Endothelial cell of umbilical vein (primary cell): ENCODE measurements around the gene PRDM7. TPM values are rescaled to one million over a fixed set of nuclear protein-coding genes. Genes with fewer than 3 reads are reported as not detected.

Experiments used
- BruUV-seq: library from RNA; stranded (reverse); fragments of 400-500 nt; replicated peaks from 2 replicates; lab custom pipeline; 2021; lab: Mats Ljungman, UMichigan
- CTCF ChIA-PET: fragments of 300-600, 350-600 bp; sonication (Branson Sonifier 250); formaldehyde crosslinking; loops from one replicate; lab custom pipeline; 2021; ENCODE audit warnings: antibody characterized with exemption, inconsistent platforms; lab: Charles Lee
- POLR2A ChIA-PET: fragments of 300-600, 350-600 bp; sonication (Branson Sonifier 250); formaldehyde crosslinking; loops from one replicate; lab custom pipeline; 2021; ENCODE audit warnings: antibody characterized with exemption, inconsistent platforms; lab: Charles Lee
- DNase-seq: peaks from one replicate; pipeline ENCODE4 v3.0.0-alpha.2; 2011; ENCODE audit warnings: low read depth, low spot score
- FAIRE-seq: peaks from 2 replicates; lab custom pipeline; 2011; peaks lifted over from hg19 to GRCh38; lab: Jason Lieb, UNC
- H2AFZ ChIP-seq: 2 replicates; pipeline ENCODE4 v1.6.0; 2012; ENCODE audit warnings: low read depth, low read length, control low read depth, inconsistent platforms
- H3K27ac ChIP-seq: 2 replicates; pipeline ENCODE4 v1.5.1; 2011; ENCODE audit warnings: low read depth, mild to moderate bottlenecking, control low read depth, low read length, moderate library complexity; ENCODE audit not compliant: insufficient read depth
- H3K27me3 ChIP-seq, 2 experiments: 2 replicates each; pipeline versions ENCODE4 v1.6.0 to v1.6.1; 2011; ENCODE audit warnings: low read length in 2 of 2, mixed read lengths in 1 of 2; ENCODE audit not compliant: control insufficient read depth in 2 of 2, insufficient read depth in 2 of 2
- H3K36me3 ChIP-seq, 2 experiments: 2 replicates in 1 of 2; 3 replicates in 1 of 2; pipeline ENCODE4 v1.5.1; 2011; ENCODE audit warnings: low read length in 2 of 2, mild to moderate bottlenecking in 1 of 2, moderate library complexity in 1 of 2; ENCODE audit not compliant: control insufficient read depth in 2 of 2, insufficient read depth in 2 of 2; ENCODE audit errors: extremely low read depth in 1 of 2
- H3K4me1 ChIP-seq: 3 replicates; pipeline ENCODE4 v1.5.1; 2011; ENCODE audit warnings: mild to moderate bottlenecking, low read length; ENCODE audit not compliant: control insufficient read depth, insufficient read depth; ENCODE audit errors: extremely low read depth
- H3K4me2 ChIP-seq: 2 replicates; pipeline ENCODE4 v1.6.1; 2011; ENCODE audit warnings: low read length, control low read depth, mixed read lengths; ENCODE audit not compliant: insufficient read depth
- H3K4me3 ChIP-seq, 3 experiments: fragments of 200-600 bp in 1 of 3; sonication (generic), shearing (Covaris generic) in 1 of 3; replicated peaks in 1 of 3; 2 replicates each; pipeline ENCODE4 v1.5.1; 2011 to 2016; ENCODE audit warnings: control low read depth in 3 of 3, low read length in 3 of 3, mild to moderate bottlenecking in 2 of 3, inconsistent platforms in 1 of 3, low read depth in 1 of 3, moderate library complexity in 1 of 3; ENCODE audit not compliant: insufficient read depth in 1 of 3
- H3K79me2 ChIP-seq: 2 replicates; pipeline ENCODE4 v1.6.0; 2012; ENCODE audit warnings: low read length, inconsistent platforms; ENCODE audit not compliant: control insufficient read depth, insufficient read depth
- H3K9ac ChIP-seq: replicated peaks from 2 replicates; pipeline ENCODE3; 2011; ENCODE audit warnings: low read length, control low read depth; ENCODE audit not compliant: insufficient read depth; ENCODE audit errors: extremely low read depth
- H3K9me1 ChIP-seq: replicated peaks from 3 replicates; pipeline ENCODE4 v1.6.0; 2011; ENCODE audit warnings: mild to moderate bottlenecking, low read length; ENCODE audit not compliant: control insufficient read depth, insufficient read depth; ENCODE audit errors: extremely low read depth
- H3K9me3 ChIP-seq: replicated peaks from 2 replicates; pipeline ENCODE4 v1.5.1; 2012; ENCODE audit warnings: low read length, inconsistent platforms; ENCODE audit not compliant: control insufficient read depth, insufficient read depth
- H4K20me1 ChIP-seq: replicated peaks from 2 replicates; pipeline ENCODE3; 2011; ENCODE audit warnings: mild to moderate bottlenecking, low read length; ENCODE audit not compliant: control insufficient read depth, insufficient read depth; ENCODE audit errors: extremely low read depth
- CTCF ChIP-seq, 2 donors: IDR thresholded peaks; 1 replicate in 1 of 2; 2 replicates in 1 of 2; pipeline ENCODE4 v1.5.1; 2011; ENCODE audit warnings: low read length in 2 of 2, mild to moderate bottlenecking in 2 of 2, moderate library complexity in 2 of 2, control low read depth in 1 of 2, inconsistent platforms in 1 of 2, low read depth in 1 of 2; ENCODE audit not compliant: insufficient read depth in 1 of 2; ENCODE audit errors: extremely low read depth in 1 of 2
- EZH2 ChIP-seq: IDR thresholded peaks from 2 replicates; pipeline ENCODE4 v1.6.1; 2012; ENCODE audit warnings: borderline replicate concordance, low read depth, mild to moderate bottlenecking, moderate library complexity, low read length, inconsistent platforms; ENCODE audit not compliant: severe bottlenecking
- FOS ChIP-seq: IDR thresholded peaks from 2 replicates; pipeline ENCODE4 v1.6.1; 2011; ENCODE audit warnings: mild to moderate bottlenecking, low read length, moderate library complexity, borderline replicate concordance; ENCODE audit not compliant: insufficient read depth
- GATA2 ChIP-seq: IDR thresholded peaks from 2 replicates; pipeline ENCODE4 v1.7.0; 2011; ENCODE audit warnings: low read depth, mild to moderate bottlenecking, moderate library complexity, mixed read lengths, low read length; ENCODE audit not compliant: insufficient read length, insufficient read depth
- JUN ChIP-seq: IDR thresholded peaks from 2 replicates; pipeline ENCODE4 v1.6.1; 2011; ENCODE audit warnings: borderline replicate concordance, low read depth; ENCODE audit not compliant: insufficient read length, insufficient read depth
- MAX ChIP-seq: IDR thresholded peaks from 2 replicates; pipeline ENCODE4 v1.6.1; 2011; ENCODE audit not compliant: insufficient read depth, insufficient read length
- MYC ChIP-seq: IDR thresholded peaks from one replicate; pipeline ENCODE4 v1.6.1; 2011; ENCODE audit warnings: mild to moderate bottlenecking, low read depth, low read length
- POLR2A ChIP-seq: IDR thresholded peaks from 2 replicates; pipeline ENCODE4 v1.6.1; 2012; ENCODE audit warnings: low read depth, mild to moderate bottlenecking, control low read depth, low read length
- POLR2AphosphoS5 ChIP-seq: IDR thresholded peaks from 2 replicates; pipeline ENCODE4 v1.6.1; 2012; ENCODE audit warnings: low read depth, mild to moderate bottlenecking, control low read depth, low read length, moderate library complexity; ENCODE audit not compliant: insufficient read depth
- dilution Hi-C: fragments of 300-500 bp; cut with MboI; formaldehyde crosslinking; loops from one replicate; pipeline ENCODE4 v1.15.0; 2019; ENCODE audit warnings: low sequenced_read_pairs; ENCODE audit not compliant: extremely low pct_ligation_motif_present
- intact Hi-C: fragments of 100-400 bp; cut with micrococcal nuclease; formaldehyde crosslinking; loops from one replicate; pipeline ENCODE4 v1.10.0; 2022
- polyA plus RNA-seq, 4 experiments: library from polyadenylated mRNA; depleted of rRNA in 3 of 4; stranded (reverse) in 3 of 4; unstranded in 1 of 4; fragments of >200 nt; gene quantifications; 2 replicates each; pipeline versions ENCODE4 v1.2.1 to v1.2.3, GENCODE V29; 2011 to 2012; ENCODE audit warnings: missing spikeins in 1 of 4
- total RNA-seq: library from RNA; stranded (reverse); gene quantifications from 2 replicates; pipeline ENCODE4 v1.2.3, GENCODE V29; 2021

The PRDM7 gene
- total and polyA plus RNA-seq, 2 donors (not counting 3 experiments of a cell fraction or from before 2014, with no cell fraction given): not detected

DNA sequence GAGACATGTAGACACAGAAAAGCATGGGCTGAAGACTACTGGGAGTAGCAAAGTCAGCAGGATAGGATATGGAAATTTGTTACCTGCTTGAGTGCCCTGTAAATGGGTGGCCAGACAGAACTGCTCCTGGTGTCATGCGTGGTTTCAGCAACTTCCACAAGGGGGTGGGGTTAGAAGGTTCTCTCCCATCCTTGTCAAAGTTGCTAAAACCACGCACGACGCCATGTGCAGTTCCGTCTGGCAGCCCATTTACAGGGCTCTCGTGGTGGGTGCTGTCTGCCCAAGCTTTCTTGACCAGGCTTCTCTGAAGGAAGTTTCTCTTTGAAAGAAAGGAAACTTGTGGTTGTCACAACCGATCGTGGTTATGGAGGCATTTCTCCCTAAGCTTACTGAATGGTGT is 51.0 kb downstream of the PRDM7 start:
- no peak for DNase-seq

More for the DNA sequence above, 51.0 kb downstream of the PRDM7 start:
- Histone ChIP-seq H3K79me2 (peaks cover 4% of the 10 kb centered on the region), H3K4me3 (no peak overlapping the region), H3K27ac (no peak overlapping the region), H3K36me3 (no peaks in the 10 kb centered on the region), H4K20me1 (no peaks in the 10 kb centered on the region), H3K9me1 (no peaks in the 10 kb centered on the region), H2AFZ (no peak overlapping the region), H3K9ac (no peak overlapping the region), H3K4me1 (peaks cover 8% of the 10 kb centered on the region), H3K27me3 (no peaks in the 10 kb centered on the region), H3K9me3 (no peaks in the 10 kb centered on the region), H3K4me2 (no peak overlapping the region)
- ChIA-PET CTCF (no interaction called here), POLR2A (interaction anchor here (1.1 kb wide), 1 partner anchor 104 kb away, joined by 3 read pairs; no protein-coding TSS in a partner anchor)
- dilution Hi-C loops: no loop called here
- no TSS peak for BruUV-seq
- no peak for FAIRE-seq
- intact Hi-C loops: no loop called here
- TF ChIP-seq JUN (no peak), POLR2AphosphoS5 (no peak), EZH2 (no peak), POLR2A (no peak), MYC (no peak), GATA2 (no peak), CTCF (IDR thresholded peaks at IDR 0.05; ENCODE audit: extremely low read depth in 1 of 2, insufficient read depth in 1 of 2, low read depth in 1 of 2, low read length in 2 of 2) (no peak), FOS (no peak), MAX (no peak)
